ENCODE measurements around the gene RNU7-1.
"Not testable (repeated sequence)": the region's sequence is repeated elsewhere in the genome, so short reads cannot be mapped to it uniquely, and the experiment has no call there.

RNU7-1 gene

GRCh38 chr12:6943722-6944380 lies at the start of gene RNU7-1, which contains the start of gene C12orf57:
Gene RNU7-1, plus strand, starts transcription at chr12:6943816.
Gene C12orf57, plus strand, starts transcription at chr12:6944022. Its CDS starts 100 bp downstream, at chr12:6944122.
- peak; percentile 69 for DNase-seq (ENCODE audit: low read depth)

- DNase-seq (ENCODE audit: low read depth), result no peak
Observed at GRCh38 chr12:6894321-6894720, 49.3 kb upstream of the RNU7-1 start.

DNA sequence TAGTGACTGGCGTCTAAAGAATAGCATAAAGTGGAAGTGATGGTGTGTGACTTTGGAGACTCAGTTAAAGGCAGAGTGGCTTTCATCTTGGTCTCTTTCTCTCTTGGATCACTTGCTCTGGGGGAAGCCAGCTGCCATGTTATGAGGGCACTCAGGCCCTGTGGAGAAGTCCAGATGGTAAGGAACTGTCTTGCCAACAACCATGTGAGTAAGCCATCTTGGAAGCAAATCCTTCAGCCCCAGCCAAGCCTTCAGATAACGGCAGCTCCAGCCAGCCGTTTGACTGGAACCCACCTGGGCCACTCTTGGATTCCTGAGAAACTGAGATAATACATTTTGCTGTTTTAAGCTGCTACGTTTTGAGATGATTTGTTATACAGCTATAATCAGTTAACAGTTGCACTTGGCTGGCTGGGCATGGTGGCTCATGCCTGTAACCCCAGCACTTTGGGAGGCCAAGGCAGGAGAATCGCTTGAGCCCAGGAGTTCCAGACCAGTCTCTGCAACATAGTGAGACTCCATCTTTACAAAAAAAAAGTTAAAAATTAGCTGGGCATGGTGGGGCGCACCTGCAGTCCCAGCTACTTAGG lies 46.7 kb upstream of the RNU7-1 start:
- no peak for DNase-seq (ENCODE audit: low read depth)

- no peak for DNase-seq (ENCODE audit: low read depth)
Observed at GRCh38 chr12:6899427-6899826, 44.2 kb upstream of the RNU7-1 start.

DNA sequence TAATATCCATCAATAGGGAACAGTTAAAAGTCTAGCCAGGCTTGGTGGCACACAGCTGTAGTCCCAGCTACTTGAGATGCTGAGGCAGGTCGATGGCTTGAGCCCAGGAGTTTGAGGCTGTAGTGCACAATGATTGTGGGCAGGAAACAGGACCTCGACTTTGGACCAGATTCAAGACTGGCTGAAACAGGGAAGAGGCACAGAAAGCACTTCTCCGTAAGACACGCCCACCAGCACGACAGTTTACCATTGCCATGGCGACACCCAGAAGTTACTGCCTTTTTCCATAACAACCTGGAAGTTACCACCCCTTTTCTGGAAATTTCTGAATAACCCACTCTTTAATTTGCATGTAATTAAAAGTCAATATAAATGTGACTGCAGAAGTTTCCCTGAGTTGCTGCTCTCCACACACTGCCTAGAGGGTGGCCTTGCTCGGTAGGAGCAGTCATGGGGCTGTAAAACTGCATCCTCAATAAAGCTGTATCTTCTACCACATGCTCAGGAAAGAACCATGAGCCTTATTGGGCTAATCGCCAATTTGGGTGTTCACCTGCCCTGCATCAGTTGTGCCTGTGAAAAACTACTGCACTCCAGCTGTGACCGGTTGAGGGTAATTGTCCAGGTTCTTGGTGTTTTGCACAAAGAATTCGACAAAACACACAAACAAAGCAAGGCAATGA lies 43.6 kb upstream of the RNU7-1 start:
- no peak for DNase-seq (ENCODE audit: low read depth)

DNA sequence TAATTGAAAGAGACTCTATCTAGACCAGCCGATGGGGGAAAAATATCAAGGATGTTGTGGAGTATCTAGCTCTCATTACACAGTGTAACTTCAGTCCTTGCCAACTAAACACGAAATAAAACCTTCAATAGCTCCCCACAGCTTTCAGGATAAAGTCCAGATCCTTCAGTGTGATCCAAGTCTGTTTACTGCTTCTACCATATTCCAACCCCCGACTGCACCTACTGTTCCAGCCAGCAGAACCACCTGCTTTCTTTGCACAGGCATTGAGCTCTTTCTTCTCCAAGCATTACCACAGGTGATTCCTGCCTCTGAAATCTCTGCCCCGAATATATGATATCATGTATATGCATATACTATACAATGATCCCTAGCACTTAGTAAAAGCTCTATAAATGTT lies 41.2 kb upstream of the RNU7-1 start:
- DNase-seq (ENCODE audit: low read depth), result no peak

GRCh38 chr12:6903722-6904121 lies 39.9 kb upstream of the RNU7-1 start:
- no peak for DNase-seq (ENCODE audit: low read depth)

- peak; percentile 86 for DNase-seq (ENCODE audit: low read depth)
Observed at GRCh38 chr12:6904280-6905276, 39.0 kb upstream of the RNU7-1 start, which contains the start of gene LRRC23. Gene LRRC23, plus strand, starts transcription at chr12:6904822. Its CDS starts 812 bp downstream, at chr12:6905634.

- DNase-seq (ENCODE audit: low read depth), result no peak
Observed at GRCh38 chr12:6905414-6906040, 38.1 kb upstream of the RNU7-1 start.

- not testable (repeated sequence) for DNase-seq (ENCODE audit: low read depth)
Observed at GRCh38 chr12:6908141-6908540, 35.5 kb upstream of the RNU7-1 start.

DNA sequence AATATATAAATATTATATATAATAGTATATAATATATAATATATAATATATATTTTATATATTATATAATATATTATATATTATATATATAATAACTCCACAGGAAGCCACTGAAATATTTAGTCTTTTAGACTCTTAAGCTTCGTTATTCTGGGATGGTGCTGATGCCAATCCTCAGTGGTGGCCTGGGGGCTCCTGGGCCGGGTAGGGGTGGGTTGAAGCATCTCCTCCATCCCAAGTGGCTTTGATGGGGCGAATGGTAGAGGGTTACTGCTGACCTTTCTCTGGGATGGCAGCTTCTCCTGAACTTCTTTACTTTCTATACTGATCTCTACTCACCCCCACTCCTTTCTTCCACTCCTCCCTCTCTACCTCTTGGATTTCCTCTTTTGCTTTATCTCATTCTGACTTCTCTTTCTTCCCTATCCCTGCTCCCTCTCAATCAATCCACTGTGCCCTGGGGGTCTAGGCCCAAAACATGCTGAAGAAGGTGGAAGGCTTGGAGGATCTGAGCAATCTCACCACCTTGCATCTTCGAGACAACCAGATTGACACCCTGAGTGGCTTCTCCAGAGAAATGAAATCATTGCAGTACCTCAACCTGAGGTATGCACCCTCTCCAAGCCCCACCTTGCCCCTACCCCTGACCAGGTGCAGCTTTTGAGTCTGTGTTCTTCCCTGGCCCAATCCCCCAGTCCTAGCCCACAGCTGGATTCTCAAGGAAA lies 34.0 kb upstream of the RNU7-1 start:
- no peak for DNase-seq (ENCODE audit: low read depth)

DNA sequence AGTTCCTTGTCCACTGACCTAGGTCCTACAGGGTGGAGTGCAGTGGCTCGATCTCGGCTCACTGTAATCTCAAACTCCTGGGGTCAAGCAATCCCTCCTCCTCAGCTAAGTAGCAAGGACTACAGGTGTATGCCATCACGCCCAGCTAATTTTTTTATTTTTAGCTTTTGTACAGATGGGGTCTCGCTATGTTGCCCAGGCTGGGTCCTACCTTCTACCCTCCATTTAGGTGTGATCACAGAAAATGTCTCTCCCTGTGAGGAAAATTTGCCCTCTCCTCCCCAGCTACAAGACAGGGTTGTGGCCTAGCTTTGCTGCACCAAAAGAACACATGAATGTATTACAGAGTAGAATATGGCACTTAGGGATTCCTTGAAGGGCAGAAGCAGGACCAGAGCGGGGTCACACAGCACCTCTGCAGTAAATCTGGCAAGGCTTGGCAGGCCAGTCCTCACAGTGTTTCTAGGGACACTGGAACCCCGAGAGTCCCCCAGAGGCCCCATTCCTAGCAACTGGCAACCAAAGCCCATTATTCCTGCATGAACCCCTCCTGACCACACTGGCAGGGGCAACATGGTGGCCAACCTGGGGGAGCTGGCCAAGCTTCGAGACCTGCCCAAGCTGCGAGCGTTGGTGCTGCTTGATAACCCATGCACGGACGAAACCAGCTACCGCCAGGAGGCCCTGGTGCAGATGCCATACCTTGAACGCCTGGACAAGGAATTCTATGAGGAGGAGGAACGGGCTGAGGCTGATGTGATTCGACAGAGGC lies 31.3 kb upstream of the RNU7-1 start:
- DNase-seq (ENCODE audit: low read depth), result no peak

DNA sequence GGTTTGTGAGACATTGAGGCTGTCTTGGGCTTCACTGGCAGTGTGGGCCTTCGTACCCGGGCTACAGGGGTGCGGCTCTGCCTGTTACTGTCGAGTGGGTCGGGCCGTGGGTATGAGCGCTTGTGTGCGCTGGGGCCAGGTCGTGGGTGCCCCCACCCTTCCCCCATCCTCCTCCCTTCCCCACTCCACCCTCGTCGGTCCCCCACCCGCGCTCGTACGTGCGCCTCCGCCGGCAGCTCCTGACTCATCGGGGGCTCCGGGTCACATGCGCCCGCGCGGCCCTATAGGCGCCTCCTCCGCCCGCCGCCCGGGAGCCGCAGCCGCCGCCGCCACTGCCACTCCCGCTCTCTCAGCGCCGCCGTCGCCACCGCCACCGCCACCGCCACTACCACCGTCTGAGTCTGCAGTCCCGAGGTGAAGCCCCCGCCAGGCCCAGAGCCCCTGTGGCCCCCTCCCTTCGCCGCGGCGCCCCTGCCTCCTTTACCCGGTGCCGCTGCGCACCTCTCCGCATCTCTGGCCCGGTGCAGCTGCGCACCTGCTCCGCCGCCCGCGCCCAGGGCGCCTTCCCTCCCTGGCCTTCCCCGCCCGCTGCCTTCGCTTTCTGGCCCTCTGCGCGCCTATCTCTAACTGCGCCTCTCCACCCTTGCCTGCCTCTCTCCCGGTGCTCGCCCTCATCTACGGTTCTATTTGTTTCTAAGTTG lies 29.2 kb upstream of the RNU7-1 start, which contains the start of gene ENO2:
TSS of gene ENO2 (plus strand) at position 335 of the 701 bp plus-strand sequence. CDS start 1,253 bp downstream, outside the sequence.
- no peak for DNase-seq (ENCODE audit: low read depth)

DNA sequence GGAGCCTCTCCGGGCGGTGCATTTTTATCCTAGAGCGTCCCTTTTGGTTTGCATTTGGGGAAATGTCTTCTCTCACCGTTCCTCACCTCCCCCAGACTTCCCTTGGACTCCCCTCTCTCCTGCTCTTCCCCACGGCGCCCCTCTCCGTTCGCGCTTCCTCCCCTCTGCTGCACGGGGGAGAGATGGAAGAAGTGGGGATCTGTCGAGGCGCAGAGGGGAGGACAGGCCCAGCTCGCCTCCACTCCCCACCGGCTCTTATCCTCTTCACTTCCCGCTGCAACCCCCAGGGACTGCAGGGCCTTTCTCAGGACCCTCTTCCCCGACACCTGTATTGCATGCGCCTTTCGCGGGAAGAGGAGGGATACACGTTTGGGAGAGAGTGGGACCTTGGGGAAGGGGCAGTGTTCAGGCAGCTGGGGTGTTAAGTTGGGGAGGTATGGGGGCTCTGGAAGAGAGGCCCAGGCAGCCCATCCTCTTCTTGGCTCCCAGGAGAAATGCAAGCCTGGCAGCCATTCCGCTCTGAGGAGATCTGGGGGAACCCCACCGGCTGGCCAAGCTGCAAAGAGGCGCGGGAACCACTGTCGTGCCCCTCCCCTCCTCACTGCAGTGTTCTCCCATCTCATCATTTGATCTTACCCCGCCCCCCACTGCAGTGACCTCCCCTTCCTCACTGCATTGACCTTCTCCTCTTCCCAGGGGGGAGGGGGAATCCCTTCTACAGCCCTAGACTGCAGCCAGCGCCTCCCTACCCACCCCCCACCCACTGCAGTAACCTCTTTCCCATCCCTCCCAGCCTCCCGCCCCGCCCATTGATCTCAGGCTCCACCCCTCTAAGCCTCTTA lies 28.4 kb upstream of the RNU7-1 start:
- DNase-seq (ENCODE audit: low read depth), result no peak

GRCh38 chr12:6915789-6916285 lies 27.8 kb upstream of the RNU7-1 start:
- no peak for DNase-seq (ENCODE audit: low read depth)

- no peak for DNase-seq (ENCODE audit: low read depth)
Observed at GRCh38 chr12:6916426-6917200, 27.0 kb upstream of the RNU7-1 start.

All from GM04504 (cell line).